Measurements from ENCODE around the gene CD1B. TPM values are rescaled to one million over a fixed set of nuclear protein-coding genes. Genes with fewer than 3 reads are reported as not detected.
"Not testable (repeated sequence)": the region's sequence is repeated elsewhere in the genome, so short reads cannot be mapped to it uniquely, and the experiment has no call there.

CD1B gene
- polyA plus RNA-seq, 1 donor: not detected

DNA sequence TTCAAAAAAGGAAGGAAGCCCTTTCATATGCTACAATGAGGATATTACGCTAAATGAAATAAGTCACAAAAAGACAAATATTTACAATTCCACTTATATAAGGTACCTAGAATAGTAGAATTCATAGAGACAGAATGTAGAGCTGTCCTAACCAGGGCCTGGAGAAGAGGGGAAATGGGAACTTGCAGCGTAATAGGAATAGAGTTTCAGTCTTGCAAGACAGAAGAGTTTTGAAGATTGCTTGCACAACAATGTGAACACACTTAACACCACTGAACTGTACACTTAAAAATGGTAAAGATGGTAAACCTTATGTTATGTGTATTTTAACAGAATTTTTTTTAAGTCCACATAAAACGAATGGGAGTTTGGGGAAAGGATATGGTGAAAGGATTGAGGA is 2.9 kb downstream of the CD1B start:
- no peak for DNase-seq

DNA sequence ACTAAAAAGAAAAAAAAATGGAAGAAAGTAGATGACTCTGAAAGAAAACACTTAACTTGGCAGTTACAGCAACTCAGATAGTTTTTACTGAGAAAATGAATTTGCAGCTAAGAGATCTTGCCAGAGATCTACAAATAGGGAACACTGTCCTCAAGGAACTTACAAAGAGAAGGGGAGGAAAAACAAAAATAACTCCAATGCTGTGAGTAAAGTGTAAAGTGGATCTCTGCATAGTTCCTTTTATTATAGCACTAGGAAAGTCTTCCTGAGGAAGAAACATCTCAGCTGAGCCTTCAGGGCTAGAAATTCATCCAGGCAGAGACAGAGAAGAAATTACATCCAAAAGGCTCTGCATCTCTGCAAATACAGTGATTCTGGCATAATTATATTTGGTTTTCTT is 3.9 kb downstream of the CD1B start:
- DNase-seq: no peak

DNA sequence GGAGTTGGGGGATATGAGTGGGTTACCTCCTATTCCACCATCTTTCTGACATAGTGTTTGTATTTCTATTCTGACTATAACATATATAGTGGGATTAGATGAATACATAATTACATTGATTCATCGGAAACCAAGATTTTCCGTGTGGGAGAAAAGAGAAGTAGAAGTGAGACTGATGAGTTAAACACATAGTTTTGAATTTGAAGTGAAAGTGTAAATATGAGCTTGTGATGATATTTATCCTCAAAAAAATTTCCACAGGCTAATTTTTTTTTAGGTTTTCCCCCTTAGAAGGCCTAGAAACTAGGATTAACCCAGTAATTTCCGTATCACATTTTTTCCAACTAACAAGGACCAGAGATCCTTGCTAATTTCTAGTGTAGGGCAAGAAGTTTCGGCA is 6.9 kb downstream of the CD1B start:
- DNase-seq: no peak

DNA sequence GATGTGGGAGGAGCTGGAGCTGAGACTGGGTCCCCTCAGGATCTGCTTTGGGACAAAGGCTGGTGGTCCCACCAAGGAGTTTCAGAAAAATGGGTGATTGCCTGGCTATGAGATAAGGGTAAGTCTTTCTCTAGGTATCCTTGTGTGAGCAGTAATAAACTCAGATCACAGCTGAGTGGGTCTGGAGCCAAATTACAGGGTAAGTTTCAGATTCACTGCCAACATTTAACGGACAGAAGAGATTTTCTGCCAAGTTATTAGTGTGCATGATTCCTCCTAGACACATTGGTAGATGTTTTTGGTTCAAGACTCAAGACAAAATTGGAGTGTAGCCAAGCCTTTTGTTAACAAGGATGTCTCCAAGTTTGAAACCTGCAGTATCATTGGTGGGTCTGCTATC is 7.5 kb downstream of the CD1B start:
- DNase-seq: no peak

DNA sequence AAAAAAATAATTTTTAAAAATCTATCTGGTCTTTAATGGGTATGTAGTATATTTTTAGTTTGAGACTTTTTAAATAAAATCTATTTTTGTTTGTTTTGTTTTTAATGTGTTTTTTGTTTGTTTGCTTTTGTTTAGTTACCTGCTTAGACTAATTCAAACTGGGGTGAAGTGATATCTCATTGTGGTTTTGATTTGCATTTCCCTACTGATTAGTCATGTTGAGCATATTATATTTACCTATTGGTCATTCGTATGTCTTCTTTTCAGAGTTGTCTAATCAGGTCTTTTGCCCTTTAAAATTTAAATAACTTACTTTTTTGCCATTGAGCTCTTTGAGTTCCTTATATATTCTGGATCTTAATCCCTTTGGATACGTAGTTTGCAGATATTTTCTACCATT is 20.3 kb downstream of the CD1B start:
- DNase-seq: no peak

DNA sequence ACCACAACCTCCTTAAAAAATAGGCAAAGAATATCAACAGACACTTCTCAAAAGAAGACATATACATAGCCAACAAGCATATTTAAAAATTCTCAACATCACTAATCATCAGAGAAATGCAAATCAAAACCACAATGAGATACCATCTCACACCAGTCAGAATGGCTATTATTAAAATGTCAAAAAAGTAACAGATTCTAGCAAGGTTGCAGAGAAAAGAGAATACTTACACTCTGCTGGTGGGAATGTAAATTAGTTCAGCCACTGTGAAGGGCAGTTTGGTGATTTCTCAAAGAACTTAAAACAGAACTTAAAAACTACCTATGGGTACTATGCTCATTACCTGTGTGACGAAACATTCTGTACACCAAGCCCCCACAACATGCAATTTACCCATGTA is 20.7 kb downstream of the CD1B start:
- DNase-seq: no peak

DNA sequence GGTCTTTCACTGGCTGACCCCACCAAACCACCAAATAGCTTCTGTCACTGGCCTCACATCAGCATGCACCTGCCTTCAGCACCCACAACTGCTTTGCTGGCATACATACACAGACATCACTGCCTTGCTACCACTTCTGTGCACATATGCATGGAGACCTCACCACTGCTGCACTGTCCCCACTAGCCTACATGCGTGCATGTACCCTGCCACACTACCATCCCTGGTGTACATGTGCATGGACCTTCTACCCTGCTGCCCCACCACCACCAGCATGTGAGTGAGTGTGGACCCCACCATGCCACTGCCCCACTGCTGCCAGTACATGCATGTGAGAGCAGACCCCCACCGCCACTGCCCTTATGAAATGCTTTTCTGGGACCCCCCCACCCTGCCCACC is 35.5 kb downstream of the CD1B start:
- no peak for DNase-seq

DNA sequence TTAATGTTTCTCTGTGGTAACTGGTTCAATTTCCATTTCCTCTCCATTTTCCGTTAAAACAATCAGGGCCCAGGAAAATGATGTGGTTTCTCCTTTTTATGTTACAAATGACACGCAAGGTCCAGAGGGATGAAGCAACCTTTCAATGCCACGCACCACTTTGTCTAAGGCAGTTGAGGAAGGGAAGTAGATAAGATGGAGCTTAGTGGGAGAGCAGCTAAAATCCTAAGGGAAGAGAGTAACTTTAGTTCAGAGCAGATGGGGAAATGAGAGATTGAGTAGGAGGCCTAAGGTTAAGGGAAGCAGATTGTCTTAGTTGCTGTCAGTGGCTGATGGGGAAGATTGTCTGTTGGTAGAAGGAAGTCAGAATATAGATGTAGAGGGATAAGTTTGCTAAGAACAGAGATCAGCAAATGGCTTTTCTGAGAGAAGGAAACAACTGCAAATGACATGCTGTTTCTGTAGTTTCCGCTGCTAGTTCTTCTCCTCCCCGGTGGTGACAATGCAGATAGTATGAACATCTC is 40.9 kb downstream of the CD1B start:
- no peak for DNase-seq

DNA sequence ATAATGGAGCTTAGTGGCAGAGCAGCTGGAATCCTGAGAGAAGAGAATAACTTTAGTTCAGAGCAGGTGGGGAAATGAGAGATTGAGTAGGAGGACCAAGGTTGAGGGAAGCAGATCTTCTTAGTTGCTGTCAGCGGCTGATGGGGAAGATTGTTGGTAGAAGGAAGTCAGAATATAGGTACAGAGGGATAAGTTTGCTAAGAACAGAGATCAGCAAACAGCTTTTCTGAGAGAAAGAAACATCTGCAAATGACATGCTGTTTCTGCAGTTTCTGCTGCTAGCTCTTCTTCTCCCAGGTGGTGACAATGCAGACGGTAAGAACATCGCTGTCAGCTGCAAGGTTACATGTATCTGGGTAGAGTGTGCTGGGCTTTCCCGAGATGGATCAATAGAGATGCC is 41.5 kb downstream of the CD1B start, which contains the start of gene CD1C:
TSS of gene CD1C (plus strand) at position 113 of the 400 bp plus-strand sequence. CDS start at position 255, 142 bp downstream.
- no peak for DNase-seq

DNA sequence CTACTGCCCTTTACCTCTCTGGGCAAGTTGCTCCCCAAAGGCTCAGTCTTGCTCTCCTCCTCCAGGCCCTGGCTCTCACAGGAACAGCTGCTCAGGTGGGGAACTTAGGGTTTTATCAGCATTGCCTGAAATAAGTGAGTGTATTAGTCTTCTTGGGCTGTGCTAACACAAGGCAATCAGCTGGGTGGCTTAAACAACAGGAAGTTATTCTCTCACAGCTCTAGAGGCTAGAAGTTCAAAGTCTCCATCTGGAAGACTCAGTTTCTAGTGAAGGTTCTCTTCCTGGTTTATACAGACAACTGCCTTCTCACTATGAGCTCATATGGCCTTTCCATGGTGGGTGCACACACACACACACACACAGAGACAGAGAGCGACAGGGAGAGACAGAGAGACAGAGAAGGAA is 44.4 kb downstream of the CD1B start:
- DNase-seq: no peak

DNA sequence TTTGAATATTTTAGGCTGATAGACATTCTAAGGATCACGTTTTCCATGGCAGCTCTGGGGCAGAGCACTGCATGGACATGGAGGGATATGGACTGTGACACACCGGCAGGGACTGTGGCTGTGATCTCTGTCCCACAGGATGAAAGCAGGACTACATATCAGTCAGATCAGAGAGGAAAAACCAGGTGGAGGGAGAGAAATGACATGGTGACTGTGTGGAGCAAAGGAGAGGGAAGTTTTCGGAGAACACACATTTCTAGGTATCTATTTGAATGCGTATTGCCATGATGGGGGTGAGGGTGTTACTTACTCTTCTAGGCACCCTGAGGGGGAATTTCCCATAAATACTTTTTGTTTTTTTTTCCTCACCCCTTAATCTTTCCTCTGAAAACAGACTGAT is 44.8 kb downstream of the CD1B start:
- DNase-seq: no peak

DNA sequence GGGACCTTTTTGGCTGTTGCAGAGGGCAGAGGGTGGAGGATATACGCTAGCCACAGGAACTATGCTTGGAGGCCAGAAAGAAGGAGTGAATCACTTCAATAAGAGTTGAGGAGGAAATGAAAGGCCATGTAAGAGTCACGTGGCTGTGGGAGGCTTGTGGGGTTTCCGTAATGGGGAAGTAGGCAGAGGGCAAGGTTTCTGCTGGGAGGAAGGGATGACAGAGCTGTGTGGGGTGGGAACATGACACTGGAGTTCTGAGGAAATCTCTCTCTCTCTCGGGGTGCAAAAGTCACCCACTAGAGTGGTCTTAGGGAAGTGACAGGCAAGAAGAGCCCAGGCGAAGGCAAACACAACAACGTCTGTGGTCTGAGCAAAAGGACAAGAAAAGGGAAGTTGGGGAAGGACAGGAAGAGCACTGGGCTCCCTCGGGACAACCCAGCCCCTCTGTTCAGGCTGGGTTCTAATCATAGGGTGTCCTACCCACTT is 45.5 kb downstream of the CD1B start:
- DNase-seq: no peak

DNA sequence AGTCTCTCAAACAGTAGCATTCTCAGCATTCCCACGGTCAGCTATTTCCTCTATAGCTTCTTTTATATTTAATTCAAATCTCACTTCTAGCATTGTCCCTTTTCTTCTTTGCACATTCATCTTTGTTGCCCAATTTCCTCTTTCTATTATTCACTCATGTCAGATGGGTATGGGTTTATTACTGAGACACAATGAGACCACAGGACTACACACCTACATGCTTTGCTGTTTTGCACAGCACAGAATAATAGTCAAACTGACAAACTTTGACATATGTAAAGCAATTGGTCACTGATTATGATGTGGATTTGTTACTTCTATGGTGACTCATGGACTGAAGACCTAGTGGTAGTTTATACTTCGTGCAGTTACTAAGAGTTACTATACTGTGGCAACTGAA is 47.4 kb downstream of the CD1B start:
- no peak for DNase-seq

DNA sequence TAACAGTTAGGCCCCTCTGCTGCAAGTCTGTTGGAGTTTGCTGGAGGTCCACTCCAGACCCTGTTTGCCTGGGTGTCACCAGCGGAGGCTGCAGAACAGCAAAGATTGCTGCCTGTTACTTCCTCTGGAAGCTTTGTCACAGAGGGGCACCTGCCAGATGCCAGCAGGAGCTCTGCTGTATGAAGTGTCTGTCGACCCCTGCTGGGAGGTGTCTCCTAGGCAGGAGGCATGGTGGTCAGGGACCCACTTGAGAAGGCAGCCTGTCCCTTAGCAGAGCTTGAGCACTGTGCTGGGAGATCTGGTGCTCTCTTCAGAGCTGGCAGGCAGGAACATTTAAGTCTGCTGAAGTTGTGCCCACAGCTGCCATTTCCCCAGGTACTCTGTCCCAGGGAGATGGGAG is 48.9 kb downstream of the CD1B start:
- not testable (repeated sequence) for DNase-seq

Other genes with a start within 250 kb of the CD1B start
- gene CD1D, start 150.6 kb downstream of the CD1B start, polyA plus RNA-seq (ENCODE audit: insufficient read length): 6.5 TPM
- gene CD1A, start 77.1 kb downstream of the CD1B start, polyA plus RNA-seq (ENCODE audit: insufficient read length): not detected
- 1.00 TPM for gene CD1C, start 41.6 kb downstream of the CD1B start, polyA plus RNA-seq (ENCODE audit: insufficient read length)
- not detected for gene CD1E, start 22.4 kb upstream of the CD1B start, polyA plus RNA-seq (ENCODE audit: insufficient read length)
- not detected for gene OR10T2, start 67.9 kb upstream of the CD1B start, polyA plus RNA-seq (ENCODE audit: insufficient read length)
- gene OR10K2, start 94.7 kb upstream of the CD1B start, polyA plus RNA-seq (ENCODE audit: insufficient read length): not detected
- gene OR10K1, start 130.3 kb upstream of the CD1B start, polyA plus RNA-seq (ENCODE audit: insufficient read length): 0.03 TPM
- not detected for gene OR10R2, start 140.7 kb upstream of the CD1B start, polyA plus RNA-seq (ENCODE audit: insufficient read length)
- gene OR6Y1, start 222.9 kb upstream of the CD1B start, polyA plus RNA-seq (ENCODE audit: insufficient read length): 0.15 TPM
- gene OR6P1, start 239.0 kb upstream of the CD1B start, polyA plus RNA-seq (ENCODE audit: insufficient read length): not detected
- not detected for gene OR10X1, start 248.4 kb upstream of the CD1B start, polyA plus RNA-seq (ENCODE audit: insufficient read length)